ENCODE data around the gene PTGFRN. TPM values are rescaled to one million over a fixed set of nuclear protein-coding genes. Genes with fewer than 3 reads are reported as not detected.

Gene PTGFRN
- total and polyA plus RNA-seq, 2 of the 13 experiments (the other 11 are each of a cell fraction or from before 2014, with no cell fraction given) = 3.3 to 11.3 TPM

DNA sequence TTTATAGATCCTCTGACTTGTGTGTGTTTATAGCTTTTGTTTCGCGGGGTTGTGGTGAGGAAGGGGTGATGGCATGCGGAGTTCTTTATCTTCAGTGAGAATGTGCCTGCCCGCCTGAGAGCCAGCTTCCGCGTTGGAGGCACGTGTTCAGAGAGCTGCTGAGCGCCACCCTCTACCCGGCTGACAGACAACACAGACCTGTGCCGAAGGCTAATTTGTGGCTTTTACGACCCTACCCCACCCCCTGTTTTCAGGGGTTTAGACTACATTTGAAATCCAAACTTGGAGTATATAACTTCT is 77.5 kb downstream of the PTGFRN start:
- CTCF ChIA-PET (ENCODE audit: low intra/inter-chr PET ratio, low total read pairs) = no interaction called here

GRCh38 chr1:116988248-116988647 is 78.5 kb downstream of the PTGFRN start:
- TF ChIP-seq ZNF652 (CRISPR knock-in tag; IDR thresholded peaks at IDR 0.05; ENCODE audit: borderline replicate concordance, low read depth) = no peak
- Histone ChIP-seq H3K79me2 (ENCODE audit: insufficient read depth, low read length) (no peaks in the 10 kb centered on the region), H3K27me3 (ENCODE audit: control insufficient read depth in 1 of 2, insufficient read depth in 2 of 2, low read length in 2 of 2) (no peaks in the 10 kb centered on the region), H3K4me3 (replicated peaks in 1 of 3; ENCODE audit: insufficient read depth in 1 of 3, low read depth in 2 of 3, low read length in 3 of 3) (no peak overlapping the region), H3K9me3 (ENCODE audit: low read length) (no peaks in the 10 kb centered on the region), H2AFZ (ENCODE audit: low read length) (no peak overlapping the region), H3K4me2 (ENCODE audit: low read depth, low read length) (no peak overlapping the region), H3K9ac (ENCODE audit: insufficient read depth, low read depth, low read length) (no peak overlapping the region), H4K20me1 (ENCODE audit: insufficient read depth, low read length) (no peaks in the 10 kb centered on the region), H3K27ac (ENCODE audit: extremely low read length, insufficient read depth, low read length) (no peak overlapping the region), H3K4me1 (ENCODE audit: insufficient read depth, low read length) (peaks cover 6% of the 10 kb centered on the region; the same call in 1 of the 2 replicates), H3K36me3 (replicated peaks in 1 of 2; ENCODE audit: control insufficient read depth in 1 of 2, insufficient read depth in 2 of 2, low read length in 2 of 2) (no peaks in the 10 kb centered on the region)
- CTCF ChIA-PET (ENCODE audit: low intra/inter-chr PET ratio, low total read pairs) = no interaction called here
- ATAC-seq (no peak), FAIRE-seq (no peak), DNase-seq (ENCODE audit: low spot score) (no peak)
- intact Hi-C loops (cut with micrococcal nuclease; ENCODE audit: unreplicated experiment) = no loop called here
- in situ Hi-C loops (cut with HindIII; ENCODE audit: extremely low pct_ligation_motif_present, low pct_unique_long_range_greater_than_20kb) = no loop called here
- POLR2A ChIA-PET = no interaction called here
- 69% methylated on average over 7 of the region's 7 CpGs for WGBS (ENCODE audit: low lambda C conversion rate)
- BruUV-seq (replicated peaks) = no TSS peak

More for the DNA sequence above, 77.5 kb downstream of the PTGFRN start:
- WGBS (ENCODE audit: low lambda C conversion rate) = 70% methylated on average over 11 of the region's 11 CpGs
- H3K27ac ChIP-seq (ENCODE audit: extremely low read length, insufficient read depth, low read length) = no peak overlapping the region
- no peaks in the 10 kb centered on the region for H3K27me3 ChIP-seq (ENCODE audit: control insufficient read depth in 1 of 2, insufficient read depth in 2 of 2, low read length in 2 of 2)
- no peak overlapping the region for H3K4me2 ChIP-seq (ENCODE audit: low read depth, low read length)
- intact Hi-C loops (cut with micrococcal nuclease; ENCODE audit: unreplicated experiment) = no loop called here
- in situ Hi-C loops (cut with HindIII; ENCODE audit: extremely low pct_ligation_motif_present, low pct_unique_long_range_greater_than_20kb) = no loop called here
- H4K20me1 ChIP-seq (ENCODE audit: insufficient read depth, low read length) = no peaks in the 10 kb centered on the region
- FAIRE-seq (no peak), ATAC-seq (no peak), DNase-seq (ENCODE audit: low spot score) (no peak)
- no peak overlapping the region for H2AFZ ChIP-seq (ENCODE audit: low read length)
- no peaks in the 10 kb centered on the region for H3K79me2 ChIP-seq (ENCODE audit: insufficient read depth, low read length)
- H3K9me3 ChIP-seq (ENCODE audit: low read length) = no peaks in the 10 kb centered on the region
- H3K36me3 ChIP-seq (replicated peaks in 1 of 2; ENCODE audit: control insufficient read depth in 1 of 2, insufficient read depth in 2 of 2, low read length in 2 of 2) = no peaks in the 10 kb centered on the region
- H3K4me3 ChIP-seq (replicated peaks in 1 of 3; ENCODE audit: insufficient read depth in 1 of 3, low read depth in 2 of 3, low read length in 3 of 3) = no peak overlapping the region
- POLR2A ChIA-PET = no interaction called here
- H3K9ac ChIP-seq (ENCODE audit: insufficient read depth, low read depth, low read length) = no peak overlapping the region
- TF ChIP-seq AHR (CRISPR knock-in tag; IDR thresholded peaks at IDR 0.05) (no peak), BHLHE40 (IDR thresholded peaks at IDR 0.05; ENCODE audit: low read length) (0 out of 2 replicates have a peak, but pooled peaks have one; percentile 11)
- TF ChIP-seq, protein P1, sequence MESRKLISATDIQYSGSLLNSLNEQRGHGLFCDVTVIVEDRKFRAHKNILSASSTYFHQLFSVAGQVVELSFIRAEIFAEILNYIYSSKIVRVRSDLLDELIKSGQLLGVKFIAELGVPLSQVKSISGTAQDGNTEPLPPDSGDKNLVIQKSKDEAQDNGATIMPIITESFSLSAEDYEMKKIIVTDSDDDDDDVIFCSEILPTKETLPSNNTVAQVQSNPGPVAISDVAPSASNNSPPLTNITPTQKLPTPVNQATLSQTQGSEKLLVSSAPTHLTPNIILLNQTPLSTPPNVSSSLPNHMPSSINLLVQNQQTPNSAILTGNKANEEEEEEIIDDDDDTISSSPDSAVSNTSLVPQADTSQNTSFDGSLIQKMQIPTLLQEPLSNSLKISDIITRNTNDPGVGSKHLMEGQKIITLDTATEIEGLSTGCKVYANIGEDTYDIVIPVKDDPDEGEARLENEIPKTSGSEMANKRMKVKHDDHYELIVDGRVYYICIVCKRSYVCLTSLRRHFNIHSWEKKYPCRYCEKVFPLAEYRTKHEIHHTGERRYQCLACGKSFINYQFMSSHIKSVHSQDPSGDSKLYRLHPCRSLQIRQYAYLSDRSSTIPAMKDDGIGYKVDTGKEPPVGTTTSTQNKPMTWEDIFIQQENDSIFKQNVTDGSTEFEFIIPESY (CRISPR knock-in tag; IDR thresholded peaks at IDR 0.05) = peak; percentile 19; the same call in 1 of the 2 replicates
- TF ChIP-seq, protein P2, sequence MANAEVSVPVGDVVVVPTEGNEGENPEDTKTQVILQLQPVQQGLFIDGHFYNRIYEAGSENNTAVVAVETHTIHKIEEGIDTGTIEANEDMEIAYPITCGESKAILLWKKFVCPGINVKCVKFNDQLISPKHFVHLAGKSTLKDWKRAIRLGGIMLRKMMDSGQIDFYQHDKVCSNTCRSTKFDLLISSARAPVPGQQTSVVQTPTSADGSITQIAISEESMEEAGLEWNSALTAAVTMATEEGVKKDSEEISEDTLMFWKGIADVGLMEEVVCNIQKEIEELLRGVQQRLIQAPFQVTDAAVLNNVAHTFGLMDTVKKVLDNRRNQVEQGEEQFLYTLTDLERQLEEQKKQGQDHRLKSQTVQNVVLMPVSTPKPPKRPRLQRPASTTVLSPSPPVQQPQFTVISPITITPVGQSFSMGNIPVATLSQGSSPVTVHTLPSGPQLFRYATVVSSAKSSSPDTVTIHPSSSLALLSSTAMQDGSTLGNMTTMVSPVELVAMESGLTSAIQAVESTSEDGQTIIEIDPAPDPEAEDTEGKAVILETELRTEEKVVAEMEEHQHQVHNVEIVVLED (CRISPR knock-in tag; IDR thresholded peaks at IDR 0.05; ENCODE audit: borderline replicate concordance) = no peak
- H3K4me1 ChIP-seq (ENCODE audit: insufficient read depth, low read length) = peaks cover 14% of the 10 kb centered on the region
- BruUV-seq (replicated peaks) = no TSS peak

All from HepG2 (cell line).